ENCODE results near the gene MED7.
A peak's percentile ranks its signal among the peaks of the same experiment; 100 is the strongest.

The MED7 gene

GRCh38 chr5:157172403-157172802, 29.7 kb upstream of the MED7 start:
- DNase-seq (ENCODE audit: low read depth): no peak
- H3K4me3 ChIP-seq (ENCODE audit: control insufficient read depth, low read depth, low read length): no peak overlapping the region
- TF ChIP-seq CTCF (conservative IDR thresholded peaks at IDR 0.05; ENCODE audit: control insufficient read depth, insufficient read depth, low read depth, low read length): no peak

- no peak for DNase-seq (ENCODE audit: low read depth)
- no peak overlapping the region for H3K4me3 ChIP-seq (ENCODE audit: control insufficient read depth, low read depth, low read length)
- TF ChIP-seq CTCF (conservative IDR thresholded peaks at IDR 0.05; ENCODE audit: control insufficient read depth, insufficient read depth, low read depth, low read length): no peak
These were observed 25.6 kb upstream of the MED7 start for GRCh38 chr5:157168286-157168685.

- DNase-seq (ENCODE audit: low read depth): peak; percentile 34
- H3K4me3 ChIP-seq (ENCODE audit: control insufficient read depth, low read depth, low read length): no peak overlapping the region
- no peak for TF ChIP-seq CTCF (conservative IDR thresholded peaks at IDR 0.05; ENCODE audit: control insufficient read depth, insufficient read depth, low read depth, low read length)
These were observed 24.6 kb upstream of the MED7 start for GRCh38 chr5:157167214-157167621.

- no peak within 1 kb of the TSS for H3K4me3 ChIP-seq (ENCODE audit: control insufficient read depth, low read depth, low read length)
- no peak for TF ChIP-seq CTCF (conservative IDR thresholded peaks at IDR 0.05; ENCODE audit: control insufficient read depth, insufficient read depth, low read depth, low read length)
- no peak for DNase-seq (ENCODE audit: low read depth)
These were observed 23.8 kb upstream of the MED7 start, which contains the start of gene GARIN3 for GRCh38 chr5:157166214-157167213. Gene GARIN3, minus strand, starts transcription at chr5:157166264. Its CDS starts 96 bp downstream, at chr5:157166168.

GRCh38 chr5:157165668-157166067, 23.0 kb upstream of the MED7 start:
- no peak for TF ChIP-seq CTCF (conservative IDR thresholded peaks at IDR 0.05; ENCODE audit: control insufficient read depth, insufficient read depth, low read depth, low read length)
- DNase-seq (ENCODE audit: low read depth): no peak
- no peak overlapping the region for H3K4me3 ChIP-seq (ENCODE audit: control insufficient read depth, low read depth, low read length)

- DNase-seq (ENCODE audit: low read depth): no peak
- TF ChIP-seq CTCF (conservative IDR thresholded peaks at IDR 0.05; ENCODE audit: control insufficient read depth, insufficient read depth, low read depth, low read length): no peak
- H3K4me3 ChIP-seq (ENCODE audit: control insufficient read depth, low read depth, low read length): no peak overlapping the region
These were observed 22.6 kb upstream of the MED7 start for GRCh38 chr5:157165261-157165660.

Data from fibroblast of mammary gland (primary cell).